HepG2 (cell line): Measurements from ENCODE around the gene TGM3. TPM values are rescaled to one million over a fixed set of nuclear protein-coding genes. Genes with fewer than 3 reads are reported as not detected.

ENCODE experiments used
- ATAC-seq: fragments of 200-7000 bp; cut with Tn5 transposase; 3 replicates; pipeline ENCODE4 v1.9.1; 2020; ENCODE audit warnings: mild to moderate bottlenecking, moderate library complexity
- BruUV-seq: library from RNA; stranded (reverse); fragments of 400-500 nt; replicated peaks from 2 replicates; lab custom pipeline; 2021; lab: Mats Ljungman, UMichigan
- CTCF ChIA-PET: fragments of 300-600 bp; formaldehyde crosslinking; extraction: SDS; loops from one replicate; lab custom pipeline; 2021; ENCODE audit warnings: low total read pairs, inconsistent platforms, low intra/inter-chr PET ratio; lab: Yijun Ruan, JAX
- POLR2A ChIA-PET: fragments of 350-600 bp; sonication (Branson Sonifier 250); formaldehyde crosslinking; loops from one replicate; lab custom pipeline; 2020; ENCODE audit warnings: antibody characterized with exemption, inconsistent platforms; lab: Yijun Ruan, JAX
- DNase-seq: peaks from one replicate; pipeline ENCODE4 v3.0.0-alpha.2; 2015; ENCODE audit warnings: low spot score
- FAIRE-seq: peaks from 3 replicates; lab custom pipeline; 2011; peaks lifted over from hg19 to GRCh38; lab: Jason Lieb, UNC
- H2AFZ ChIP-seq: one replicate; pipeline ENCODE4 v1.6.1; 2011; ENCODE audit warnings: low read length, inconsistent platforms
- H3K27ac ChIP-seq: fragments of 300-600 bp; 3 replicates; pipeline ENCODE4 v1.8.0; 2011; ENCODE audit warnings: mixed run types, mild to moderate bottlenecking, mixed read lengths, low read length, inconsistent platforms; ENCODE audit not compliant: insufficient read depth; ENCODE audit errors: extremely low read length
- H3K27me3 ChIP-seq, 2 experiments: fragments of 200-600 bp in 1 of 2; 2 replicates in 1 of 2; 3 replicates in 1 of 2; pipeline versions ENCODE4 v1.6.0 to v1.8.0; 2011; ENCODE audit warnings: low read length in 2 of 2, mild to moderate bottlenecking in 2 of 2, moderate library complexity in 2 of 2, inconsistent platforms in 1 of 2; ENCODE audit not compliant: insufficient read depth in 2 of 2, control insufficient read depth in 1 of 2
- H3K36me3 ChIP-seq, 2 experiments: fragments of 200-600 bp in 1 of 2; replicated peaks in 1 of 2; 2 replicates in 1 of 2; 3 replicates in 1 of 2; pipeline versions ENCODE4 v1.5.1 to v1.8.0; 2011; ENCODE audit warnings: low read length in 2 of 2, inconsistent platforms in 1 of 2; ENCODE audit not compliant: insufficient read depth in 2 of 2, control insufficient read depth in 1 of 2
- H3K4me1 ChIP-seq: 2 replicates; pipeline ENCODE4 v1.5.1; 2012; ENCODE audit warnings: low read length, inconsistent platforms; ENCODE audit not compliant: insufficient read depth
- H3K4me2 ChIP-seq: 2 replicates; pipeline ENCODE4 v1.6.0; 2011; ENCODE audit warnings: low read depth, low read length, inconsistent platforms
- H3K4me3 ChIP-seq, 3 experiments: fragments of 200-600 bp in 1 of 3; sonication (generic), shearing (Covaris generic) in 1 of 3; replicated peaks in 1 of 3; 2 replicates each; pipeline ENCODE4 v1.5.1; 2011 to 2016; ENCODE audit warnings: low read length in 3 of 3, inconsistent platforms in 2 of 3, low read depth in 2 of 3, mild to moderate bottlenecking in 2 of 3, control low read depth in 1 of 3, mixed read lengths in 1 of 3; ENCODE audit not compliant: insufficient read depth in 1 of 3
- H3K79me2 ChIP-seq: one replicate; pipeline ENCODE4 v1.6.1; 2011; ENCODE audit warnings: low read length, inconsistent platforms; ENCODE audit not compliant: insufficient read depth
- H3K9ac ChIP-seq: 2 replicates; pipeline ENCODE4 v1.6.0; 2011; ENCODE audit warnings: mild to moderate bottlenecking, low read depth, low read length, inconsistent platforms; ENCODE audit not compliant: insufficient read depth
- H3K9me3 ChIP-seq: 2 replicates; pipeline ENCODE4 v1.5.1; 2012; ENCODE audit warnings: mild to moderate bottlenecking, low read length
- H4K20me1 ChIP-seq: 2 replicates; pipeline ENCODE4 v1.6.0; 2011; ENCODE audit warnings: inconsistent platforms, mild to moderate bottlenecking, low read length, moderate library complexity; ENCODE audit not compliant: insufficient read depth
- CREBL2 ChIP-seq: sonication (generic); formaldehyde crosslinking; IDR thresholded peaks from 2 replicates; pipeline ENCODE4 v1.8.1; 2023; ENCODE audit warnings: missing genetic modification reagents, mild to moderate bottlenecking, borderline replicate concordance
- E2F1 ChIP-seq: sonication (generic); formaldehyde crosslinking; IDR thresholded peaks from 2 replicates; pipeline ENCODE4 v1.5.0; 2020; ENCODE audit warnings: missing genetic modification reagents
- HDAC2 ChIP-seq: sonication (generic); formaldehyde crosslinking; IDR thresholded peaks from 2 replicates; pipeline ENCODE4 v1.4.0; 2020; ENCODE audit warnings: missing genetic modification reagents
- KLF15 ChIP-seq: sonication (generic); formaldehyde crosslinking; IDR thresholded peaks from 2 replicates; pipeline ENCODE4 v1.8.1; 2023; ENCODE audit warnings: borderline replicate concordance, mild to moderate bottlenecking, inconsistent platforms, missing genetic modification reagents, mixed read lengths
- LRRFIP1 ChIP-seq: sonication (generic); formaldehyde crosslinking; conservative IDR thresholded peaks from 2 replicates; pipeline ENCODE4 v1.4.0; 2020; ENCODE audit warnings: missing genetic modification reagents
- PRDM15 ChIP-seq: sonication (generic); formaldehyde crosslinking; IDR thresholded peaks from 2 replicates; pipeline ENCODE4 v1.4.0; 2020; ENCODE audit warnings: missing genetic modification reagents
- RBM39 ChIP-seq: fragments of 200-400 bp; formaldehyde crosslinking; IDR thresholded peaks from one replicate; pipeline ENCODE4 v1.6.1; 2018; ENCODE audit warnings: antibody characterized with exemption, mild to moderate bottlenecking, low read depth, low read length; ENCODE audit not compliant: poor library complexity, severe bottlenecking
- SNAPC2 ChIP-seq: sonication (generic); formaldehyde crosslinking; IDR thresholded peaks from 2 replicates; pipeline ENCODE4 v1.8.1; 2022; ENCODE audit warnings: mild to moderate bottlenecking, missing genetic modification reagents
- SUZ12 ChIP-seq: fragments of 150-350 bp; IDR thresholded peaks from 2 replicates; pipeline ENCODE4 v1.6.1; 2014; ENCODE audit warnings: low read depth, low read length
- TBP ChIP-seq: sonication (generic); formaldehyde crosslinking; IDR thresholded peaks from 2 replicates; pipeline ENCODE4 v1.5.0; 2020; ENCODE audit warnings: missing genetic modification reagents
- TFE3 ChIP-seq: IDR thresholded peaks from 2 replicates; pipeline ENCODE4 v1.6.1; 2016
- ZFX ChIP-seq: sonication (generic); formaldehyde crosslinking; IDR thresholded peaks from 2 replicates; pipeline ENCODE4 v1.4.0; 2020; ENCODE audit warnings: mild to moderate bottlenecking, low read depth, missing genetic modification reagents, moderate library complexity
- WGBS: methylation state at CpG from one replicate; pipeline ENCODE4 v1.1.6; 2017; ENCODE audit warnings: low lambda C conversion rate; 5-methylcytosine and 5-hydroxymethylcytosine counted together
- in situ Hi-C: cut with HindIII; loops from 2 replicates; pipeline ENCODE4 v1.10.0; 2017; ENCODE audit warnings: low pct_unique_long_range_greater_than_20kb; ENCODE audit not compliant: extremely low pct_ligation_motif_present
- intact Hi-C: fragments of 100-400 bp; cut with micrococcal nuclease; formaldehyde crosslinking; loops from one replicate; pipeline ENCODE4 v1.10.0; 2022; ENCODE audit not compliant: unreplicated experiment
- polyA plus RNA-seq, 8 experiments: library from polyadenylated mRNA; depleted of rRNA in 3 of 8; stranded (reverse) in 7 of 8; unstranded in 1 of 8; fragments of >200 nt; fragmentation: Illumina TruSeq in 4 of 8; extraction: Trizol in 4 of 8; gene quantifications; 2 replicates each; pipeline versions ENCODE4 v1.2.1 to v1.2.3, GENCODE V29; 2011 to 2016; ENCODE audit warnings: low read depth in 4 of 8, missing spikeins in 1 of 8, mixed read lengths in 1 of 8; ENCODE audit not compliant: insufficient read depth in 1 of 8
- total RNA-seq, 5 experiments: library from RNA; depleted of rRNA; stranded (reverse); fragments of >200 nt; fragmentation: Illumina TruSeq; extraction: Trizol; gene quantifications; 2 replicates each; pipeline ENCODE4 v1.2.3, GENCODE V29; 2016; ENCODE audit warnings: low read depth in 1 of 5

The TGM3 gene
- total and polyA plus RNA-seq, 2 of the 13 experiments (the other 11 are each of a cell fraction or from before 2014, with no cell fraction given): not detected

- Histone ChIP-seq H3K4me3 (no peak overlapping the region), H3K36me3 (no peaks in the 10 kb centered on the region), H3K9ac (no peak overlapping the region), H2AFZ (no peak overlapping the region), H3K27me3 (peaks cover 3 to 25% of the 10 kb centered on the region in 2 experiments; a peak in 2 of 5 replicates), H4K20me1 (no peaks in the 10 kb centered on the region), H3K4me2 (no peak overlapping the region), H3K27ac (no peak overlapping the region), H3K9me3 (no peaks in the 10 kb centered on the region), H3K4me1 (peaks cover 23% of the 10 kb centered on the region), H3K79me2 (no peaks in the 10 kb centered on the region)
- in situ Hi-C loops: no loop called here
- FAIRE-seq: no peak
- ChIA-PET POLR2A (no interaction called here), CTCF (no interaction called here)
- no peak for ATAC-seq
- DNase-seq: no peak
- BruUV-seq: no TSS peak
- intact Hi-C loops: no loop called here
- 15% methylated on average over 5 of the region's 5 CpGs for WGBS
- TF ChIP-seq SUZ12 (no peak), LRRFIP1 (CRISPR knock-in tag) (no peak), ZFX (no peak), HDAC2 (CRISPR knock-in tag) (no peak), PRDM15 (CRISPR knock-in tag) (no peak), SNAPC2 (CRISPR knock-in tag) (no peak), RBM39 (no peak), E2F1 (CRISPR knock-in tag) (no peak), TBP (CRISPR knock-in tag) (no peak), KLF15 (CRISPR knock-in tag) (no peak), CREBL2 (CRISPR knock-in tag) (no peak), TFE3 (CRISPR knock-in tag) (no peak)
Observed at GRCh38 chr20:2296524-2297356, 939 bp downstream of the TGM3 start.
